GM18507 (cell line): ENCODE results near the gene CABCOCO1.

ENCODE experiments used
- DNase-seq: peaks from one replicate; pipeline ENCODE4 v3.0.0; 2011; ENCODE audit warnings: low read depth; ENCODE audit not compliant: insufficient read length; ENCODE audit errors: extremely low spot score
- FAIRE-seq: peaks from 2 replicates; lab custom pipeline; 2011; peaks lifted over from hg19 to GRCh38; lab: Jason Lieb, UNC

Gene CABCOCO1

DNA sequence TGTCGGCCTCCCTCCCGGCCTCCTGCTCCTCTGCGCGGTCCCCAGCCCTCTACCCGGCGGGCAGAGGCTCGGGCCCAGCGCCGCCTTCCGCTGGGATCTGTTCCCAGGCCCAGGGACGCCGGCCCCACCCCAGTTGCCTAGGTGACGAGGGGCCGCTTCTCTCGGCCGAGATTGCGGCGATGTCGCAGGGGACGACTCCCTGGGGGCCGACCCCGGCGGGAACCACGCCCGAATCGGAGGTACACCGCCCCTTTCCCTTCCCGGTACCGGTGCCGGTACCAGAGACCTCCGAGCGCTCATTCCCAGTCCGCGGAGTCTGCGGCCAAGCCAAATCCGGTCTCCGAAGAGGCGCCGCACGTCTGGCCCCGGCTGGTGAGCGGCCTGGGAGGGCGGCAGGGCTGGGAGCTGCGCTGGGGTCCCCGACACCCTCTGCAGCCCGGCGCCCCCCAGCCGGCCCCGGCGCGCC lies at the start of gene CABCOCO1:
Gene CABCOCO1 (plus strand): TSS at position 136 of the 466 bp plus-strand sequence. CDS start 44 bp downstream, at position 180.
- FAIRE-seq (no peak), DNase-seq (no peak)

GRCh38 chr10:61613665-61614064 lies 49.1 kb upstream of the CABCOCO1 start:
- DNase-seq (no peak), FAIRE-seq (no peak)

DNA sequence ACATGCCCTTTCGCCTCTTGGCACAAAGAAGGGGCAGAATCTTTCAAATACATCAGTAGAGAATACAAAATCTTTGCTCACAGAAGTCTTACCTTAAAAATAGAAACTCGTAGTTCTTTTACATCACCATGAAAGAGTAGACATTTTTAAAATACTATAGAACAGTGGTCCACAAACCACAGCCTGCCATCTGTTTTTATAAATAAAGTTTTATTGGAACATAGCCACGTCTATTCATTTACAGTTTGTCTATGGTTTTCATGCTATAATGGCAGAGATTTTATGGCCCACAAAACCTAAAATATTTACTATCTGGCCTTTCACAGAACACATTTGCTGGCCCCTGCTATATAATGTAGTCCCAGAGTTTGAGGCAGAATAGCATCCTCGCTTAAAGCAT lies 46.1 kb upstream of the CABCOCO1 start:
- no peak for DNase-seq
- FAIRE-seq, result no peak

- FAIRE-seq, result no peak
- DNase-seq, result no peak
Measured at GRCh38 chr10:61617180-61617579, 45.5 kb upstream of the CABCOCO1 start.

DNA sequence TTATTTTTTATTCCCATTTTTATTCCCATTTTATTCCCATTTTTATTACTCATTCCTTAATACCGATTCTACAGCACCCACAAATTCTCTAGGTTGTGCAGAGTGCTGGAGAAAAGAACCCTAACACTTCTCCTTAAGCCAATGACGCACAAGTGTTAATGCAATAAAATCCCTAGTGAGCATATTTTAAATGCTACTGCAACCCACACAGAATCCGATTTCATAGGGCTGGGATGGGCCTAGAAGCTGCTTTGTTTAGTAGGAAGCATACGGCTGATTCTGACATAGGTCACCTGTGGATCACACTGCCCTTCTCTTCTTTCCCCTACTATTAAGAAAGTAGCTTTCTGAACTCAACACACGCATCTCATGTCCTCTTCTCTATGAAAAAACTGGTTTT lies 45.1 kb upstream of the CABCOCO1 start:
- no peak for DNase-seq
- no peak for FAIRE-seq

- DNase-seq (no peak), FAIRE-seq (no peak)
Measured at GRCh38 chr10:61618388-61618961, 44.3 kb upstream of the CABCOCO1 start.

DNA sequence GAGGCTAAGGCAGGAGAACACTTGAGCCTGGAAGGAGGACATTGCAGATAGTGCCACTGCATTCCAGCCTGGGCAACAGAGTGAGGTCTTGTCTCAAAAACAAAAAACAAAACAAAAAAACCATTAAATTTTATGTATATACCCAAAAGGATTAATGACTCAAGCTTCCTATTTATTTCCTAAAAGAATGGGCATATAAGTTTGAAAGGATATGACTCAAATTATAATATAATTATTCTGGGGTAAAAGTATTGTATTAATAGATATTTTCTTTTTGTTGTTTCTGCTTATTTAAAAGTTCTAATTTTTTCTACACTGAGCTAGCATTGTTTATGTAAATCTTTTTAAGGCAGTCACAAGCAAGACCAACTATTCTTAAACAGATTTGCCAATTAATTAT lies 42.2 kb upstream of the CABCOCO1 start:
- FAIRE-seq (no peak), DNase-seq (no peak)

GRCh38 chr10:61621605-61622051 lies 41.1 kb upstream of the CABCOCO1 start:
- DNase-seq, result no peak
- FAIRE-seq, result no peak

DNA sequence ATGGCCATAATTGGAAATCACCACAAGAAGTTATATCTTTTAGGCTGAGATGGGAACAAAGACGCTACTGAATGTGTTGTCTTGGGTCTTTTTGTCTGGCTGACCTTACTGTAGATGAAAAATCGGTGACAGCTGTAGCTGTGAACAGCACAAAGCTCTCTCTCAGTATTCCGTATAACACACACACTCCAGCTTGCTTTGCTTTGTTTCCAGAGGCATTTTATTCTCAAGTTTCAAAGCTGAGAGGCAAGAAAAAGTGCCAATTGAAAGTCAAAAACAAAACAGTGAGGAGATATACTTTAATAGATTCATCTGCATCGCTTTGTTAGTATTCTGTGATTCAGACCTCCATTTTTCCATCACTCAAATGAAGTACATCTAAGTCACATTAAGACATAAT lies 39.6 kb upstream of the CABCOCO1 start:
- FAIRE-seq (no peak), DNase-seq (no peak)

- no peak for FAIRE-seq
Measured at GRCh38 chr10:61626209-61626608, 36.5 kb upstream of the CABCOCO1 start.

DNA sequence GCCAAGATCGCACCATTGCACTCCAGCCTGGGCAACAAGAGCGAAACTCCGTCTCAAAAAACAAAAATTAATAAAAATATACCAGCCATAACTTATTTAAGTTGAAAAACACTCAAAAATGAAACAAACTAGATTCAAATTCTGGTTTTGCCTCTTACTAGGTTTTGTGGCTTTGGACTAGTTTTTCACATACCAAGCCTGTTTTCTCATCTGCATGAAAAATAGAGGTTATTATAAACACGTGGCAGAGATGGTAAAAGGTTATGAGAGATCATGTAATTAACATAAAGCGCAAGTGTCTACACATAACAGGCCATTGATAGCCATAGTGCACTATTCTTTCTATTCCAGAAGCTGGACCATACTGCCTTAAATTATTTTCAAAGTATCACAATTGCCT lies 35.5 kb upstream of the CABCOCO1 start:
- no peak for DNase-seq

More at GRCh38 chr10:61626209-61626608, 36.5 kb upstream of the CABCOCO1 start:
- no peak for DNase-seq

DNA sequence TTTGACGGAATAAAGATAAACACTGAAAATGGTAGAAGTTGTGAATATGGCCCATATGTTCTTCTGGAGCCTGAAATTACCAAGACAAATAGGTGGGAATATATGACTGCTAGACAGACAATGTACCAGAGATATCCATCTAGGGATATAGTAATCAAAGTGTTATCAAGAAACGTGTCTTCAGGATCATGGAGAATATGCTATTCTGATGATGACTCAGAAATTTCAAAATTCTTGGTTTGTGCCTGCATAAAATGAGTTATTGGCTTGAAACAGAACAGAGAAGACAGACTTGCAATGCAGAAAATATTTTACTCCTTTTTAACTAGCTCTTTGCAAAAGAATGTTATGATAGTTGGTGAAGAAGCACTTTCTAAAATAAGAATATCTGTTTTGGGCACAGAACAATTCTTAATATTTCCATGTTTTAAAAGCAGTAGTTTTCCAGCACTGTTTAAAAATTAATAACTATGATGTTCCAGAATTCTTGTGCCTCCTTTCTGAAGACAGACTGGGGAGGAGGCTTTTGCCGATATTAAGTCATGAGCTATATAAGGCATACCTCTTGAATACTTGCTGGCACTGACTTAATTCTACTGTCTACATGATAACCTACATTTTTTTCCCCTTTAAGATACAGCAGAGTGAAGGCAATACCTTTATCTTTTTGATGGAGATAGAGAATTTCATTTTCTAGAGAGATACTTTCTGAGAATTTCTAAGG lies 34.4 kb upstream of the CABCOCO1 start:
- FAIRE-seq, result no peak
- no peak for DNase-seq

More for the DNA sequence above, 35.5 kb upstream of the CABCOCO1 start:
- no peak for FAIRE-seq

DNA sequence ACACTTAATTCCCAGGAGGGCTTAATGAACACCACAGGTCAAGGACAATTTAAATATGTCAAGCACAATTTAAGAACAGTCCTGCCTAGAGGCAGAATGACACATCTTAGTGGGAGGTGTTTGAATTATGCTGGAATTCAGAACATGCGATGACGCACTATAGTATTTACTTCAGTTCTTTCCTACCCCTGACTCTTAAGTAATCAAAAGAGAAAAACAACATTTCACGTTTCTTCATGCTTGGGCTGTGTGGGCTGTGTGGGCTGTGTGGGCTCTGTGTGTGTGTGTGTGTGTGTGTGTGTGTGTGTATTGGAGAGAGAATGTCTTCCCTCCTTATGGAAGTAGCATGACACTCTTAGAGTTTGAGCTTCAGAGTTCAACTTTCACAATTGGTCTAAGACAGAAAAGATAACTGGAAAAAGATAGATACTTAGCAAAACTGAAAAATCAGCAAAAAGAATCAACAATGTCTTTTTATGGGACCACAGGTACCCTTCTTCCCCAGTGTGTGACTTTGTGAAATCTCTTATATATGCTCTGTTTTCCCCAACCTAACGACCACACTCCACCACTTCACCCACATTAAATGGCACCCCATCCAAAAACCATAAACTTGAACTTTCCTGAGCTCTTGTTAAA lies 33.7 kb upstream of the CABCOCO1 start:
- DNase-seq (no peak), FAIRE-seq (no peak)

DNA sequence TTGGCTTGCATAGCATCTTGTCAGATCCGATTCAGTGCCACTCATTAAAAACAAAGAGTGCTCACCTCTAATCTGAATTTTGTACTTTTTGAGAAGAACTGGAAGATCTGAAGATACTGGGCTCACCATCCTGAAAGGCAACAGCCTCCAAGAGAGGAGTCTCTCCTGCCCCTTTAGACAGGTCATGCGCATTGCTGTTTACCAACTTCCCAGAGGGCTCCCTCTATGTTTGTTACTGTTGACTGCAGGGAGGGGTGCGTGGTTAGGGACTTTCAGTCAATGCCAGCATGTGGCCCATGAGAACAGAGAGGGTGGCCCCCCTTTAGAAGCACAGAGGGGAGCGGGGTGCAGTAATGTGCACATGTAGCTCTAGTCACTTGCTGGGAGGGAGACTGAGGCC lies 33.2 kb upstream of the CABCOCO1 start:
- DNase-seq (no peak), FAIRE-seq (no peak)

DNA sequence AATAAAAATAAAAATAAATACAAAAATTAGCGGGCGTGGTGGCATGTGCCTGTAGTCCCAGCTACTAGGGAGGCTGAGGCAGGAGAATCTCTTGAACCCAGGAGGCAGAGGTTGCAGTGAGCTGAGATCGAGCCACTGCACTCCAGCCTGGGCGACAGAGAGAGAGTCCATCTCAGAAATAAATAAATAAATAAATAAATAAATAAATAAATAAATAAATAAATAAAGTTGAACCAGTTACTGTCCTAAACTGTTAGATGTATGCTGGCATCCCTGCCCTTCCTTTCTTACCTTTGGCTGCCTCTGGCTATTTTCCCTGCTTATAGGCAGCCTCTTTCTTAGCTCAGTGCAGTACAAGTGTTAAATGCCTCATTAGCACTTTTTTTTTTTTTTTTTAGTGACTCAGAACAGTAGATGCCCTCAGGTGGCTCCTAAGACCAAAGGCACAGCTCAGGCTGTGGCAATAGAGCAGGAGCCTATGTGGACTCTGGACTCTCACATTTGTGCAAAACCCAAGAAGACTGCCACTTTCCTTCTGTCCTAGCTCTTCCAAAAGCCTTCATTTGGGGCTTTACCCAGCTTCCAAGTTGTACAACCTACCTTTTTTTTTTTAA lies 30.6 kb upstream of the CABCOCO1 start:
- DNase-seq, result no peak
- no peak for FAIRE-seq

- DNase-seq, result no peak
- no peak for FAIRE-seq
Measured at GRCh38 chr10:61633665-61634064, 29.1 kb upstream of the CABCOCO1 start.

DNA sequence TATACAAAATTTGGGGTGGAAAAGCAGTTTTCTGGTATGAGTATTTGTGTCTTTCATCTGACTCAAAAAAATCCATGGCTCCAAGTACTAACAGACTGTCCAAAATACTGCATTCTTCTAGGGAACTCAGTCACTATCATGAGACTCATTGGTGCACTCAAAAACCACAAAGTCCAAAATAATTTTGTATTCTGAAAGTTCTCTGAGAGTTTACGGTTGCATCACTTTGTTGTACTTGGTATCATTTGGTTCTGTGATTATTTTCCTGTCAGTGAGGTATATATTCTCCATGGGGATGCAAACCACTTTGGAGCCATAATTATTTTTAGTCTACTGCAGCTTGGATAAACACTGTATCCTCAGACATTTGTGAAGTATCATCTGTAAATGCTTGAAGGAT lies 28.0 kb upstream of the CABCOCO1 start:
- FAIRE-seq (no peak), DNase-seq (no peak)

DNA sequence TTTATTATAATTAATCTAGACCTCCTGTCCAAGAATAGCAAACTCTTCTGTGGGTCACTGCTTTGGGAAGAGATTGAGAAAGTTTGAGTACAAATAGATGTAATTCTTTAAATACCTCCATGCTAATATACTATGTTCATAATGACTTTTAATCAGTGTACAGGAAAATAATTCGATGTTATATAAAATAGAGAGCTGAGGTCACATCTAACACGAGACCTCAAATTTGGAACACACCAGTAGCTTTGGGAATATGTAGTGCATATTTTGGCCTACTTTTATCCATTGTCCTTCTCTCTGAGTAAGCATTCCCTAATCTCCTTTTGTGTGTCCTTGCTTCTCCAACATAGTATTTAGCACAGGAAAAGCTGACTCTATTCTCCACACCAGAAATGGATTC lies 27.3 kb upstream of the CABCOCO1 start:
- no peak for DNase-seq
- FAIRE-seq, result no peak

GRCh38 chr10:61635932-61636331 lies 26.8 kb upstream of the CABCOCO1 start:
- no peak for FAIRE-seq
- no peak for DNase-seq

GRCh38 chr10:61639952-61640351 lies 22.8 kb upstream of the CABCOCO1 start:
- no peak for FAIRE-seq
- no peak for DNase-seq
